NB4 (cell line): ENCODE data around the gene LRWD1.

Source experiments
- DNase-seq: peaks from one replicate; pipeline ENCODE4 v3.0.0; 2010; ENCODE audit warnings: low read depth
- H3K4me3 ChIP-seq: one replicate; pipeline ENCODE4 v1.5.1; 2011; ENCODE audit warnings: mild to moderate bottlenecking, low read depth, low read length, moderate library complexity
- MYC ChIP-seq: IDR thresholded peaks from 2 replicates; pipeline ENCODE4 v1.6.1; 2011; ENCODE audit warnings: low read depth, low read length
- POLR2A ChIP-seq: IDR thresholded peaks from 2 replicates; pipeline ENCODE4 v1.6.1; 2011; ENCODE audit warnings: mild to moderate bottlenecking; ENCODE audit not compliant: insufficient read length; ENCODE audit errors: extremely low read depth
- TF ChIP-seq, protein P1 (sequence below): IDR thresholded peaks from 2 replicates; pipeline ENCODE4 v1.6.1; 2011; ENCODE audit warnings: low read depth, low read length
- TF ChIP-seq, protein P2 (sequence below): IDR thresholded peaks from one replicate; pipeline ENCODE4 v1.5.1; 2012; ENCODE audit warnings: low read depth, low read length

Gene LRWD1

DNA sequence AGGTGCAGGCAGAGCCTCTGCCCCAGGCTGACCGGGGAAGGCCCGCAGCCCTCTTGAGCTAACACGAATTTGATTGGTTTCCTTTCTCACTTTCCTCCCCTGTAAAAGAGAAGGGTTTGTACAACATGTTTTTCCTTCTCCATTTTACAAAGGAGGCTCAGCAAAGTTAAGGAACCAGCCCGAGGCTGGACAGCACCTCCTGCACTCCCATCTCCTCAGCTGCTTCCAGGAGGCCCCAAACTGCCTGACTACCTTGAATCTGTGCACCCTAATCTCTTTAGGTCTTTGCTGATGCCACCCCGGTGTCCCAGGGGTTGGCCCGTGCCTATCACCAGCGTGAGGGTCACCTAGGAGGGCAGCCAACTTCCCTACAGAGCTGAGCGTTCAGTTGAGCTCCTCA is 4.3 kb upstream of the LRWD1 start:
- H3K4me3 ChIP-seq: no peak overlapping the region
- DNase-seq: no peak
- TF ChIP-seq, protein P1, sequence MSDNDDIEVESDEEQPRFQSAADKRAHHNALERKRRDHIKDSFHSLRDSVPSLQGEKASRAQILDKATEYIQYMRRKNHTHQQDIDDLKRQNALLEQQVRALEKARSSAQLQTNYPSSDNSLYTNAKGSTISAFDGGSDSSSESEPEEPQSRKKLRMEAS: no peak
- TF ChIP-seq, protein P2, sequence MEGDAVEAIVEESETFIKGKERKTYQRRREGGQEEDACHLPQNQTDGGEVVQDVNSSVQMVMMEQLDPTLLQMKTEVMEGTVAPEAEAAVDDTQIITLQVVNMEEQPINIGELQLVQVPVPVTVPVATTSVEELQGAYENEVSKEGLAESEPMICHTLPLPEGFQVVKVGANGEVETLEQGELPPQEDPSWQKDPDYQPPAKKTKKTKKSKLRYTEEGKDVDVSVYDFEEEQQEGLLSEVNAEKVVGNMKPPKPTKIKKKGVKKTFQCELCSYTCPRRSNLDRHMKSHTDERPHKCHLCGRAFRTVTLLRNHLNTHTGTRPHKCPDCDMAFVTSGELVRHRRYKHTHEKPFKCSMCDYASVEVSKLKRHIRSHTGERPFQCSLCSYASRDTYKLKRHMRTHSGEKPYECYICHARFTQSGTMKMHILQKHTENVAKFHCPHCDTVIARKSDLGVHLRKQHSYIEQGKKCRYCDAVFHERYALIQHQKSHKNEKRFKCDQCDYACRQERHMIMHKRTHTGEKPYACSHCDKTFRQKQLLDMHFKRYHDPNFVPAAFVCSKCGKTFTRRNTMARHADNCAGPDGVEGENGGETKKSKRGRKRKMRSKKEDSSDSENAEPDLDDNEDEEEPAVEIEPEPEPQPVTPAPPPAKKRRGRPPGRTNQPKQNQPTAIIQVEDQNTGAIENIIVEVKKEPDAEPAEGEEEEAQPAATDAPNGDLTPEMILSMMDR: no peak
- TF ChIP-seq POLR2A (no peak), MYC (no peak)

DNA sequence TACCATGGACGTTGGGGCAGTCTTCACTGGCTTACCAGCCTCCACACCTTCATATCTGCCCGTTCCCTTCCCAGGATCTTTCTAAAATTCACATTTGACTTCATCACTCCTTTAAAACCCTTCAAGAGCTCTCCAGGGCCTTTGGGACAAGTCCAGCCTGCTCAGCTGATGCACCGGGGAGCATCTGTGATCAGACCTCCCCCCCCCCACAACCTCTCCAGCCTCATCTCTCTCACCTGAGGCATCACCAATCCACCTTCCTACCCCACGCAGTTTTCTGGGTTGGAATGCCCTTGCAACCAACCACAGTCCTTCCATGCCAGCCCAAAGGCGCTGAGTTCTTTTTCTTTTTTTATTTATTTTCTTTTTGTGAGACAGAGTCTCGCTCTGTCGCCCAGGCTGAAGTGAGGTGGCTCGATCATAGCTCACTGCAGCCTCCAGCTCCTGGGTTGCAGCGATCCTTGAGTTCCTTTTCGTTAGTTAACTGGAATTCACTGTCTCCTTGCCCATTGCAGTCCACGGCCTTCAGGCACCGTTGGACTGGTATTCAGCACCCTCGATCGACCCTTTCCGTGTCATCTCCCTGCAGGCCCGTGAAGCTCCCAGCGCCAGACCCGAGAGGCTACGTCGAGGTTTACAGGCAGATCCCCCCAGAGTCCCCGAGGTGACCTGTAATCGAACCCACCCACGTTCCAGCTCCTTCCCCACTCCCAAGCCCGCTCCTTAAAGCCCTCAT is 775 bp upstream of the LRWD1 start:
- H3K4me3 ChIP-seq: peak overlapping the region; percentile 80
- TF ChIP-seq, protein P2: no peak
- TF ChIP-seq MYC: no peak
- TF ChIP-seq, protein P1: no peak
- no peak for TF ChIP-seq POLR2A
- peak; percentile 53 for DNase-seq

DNA sequence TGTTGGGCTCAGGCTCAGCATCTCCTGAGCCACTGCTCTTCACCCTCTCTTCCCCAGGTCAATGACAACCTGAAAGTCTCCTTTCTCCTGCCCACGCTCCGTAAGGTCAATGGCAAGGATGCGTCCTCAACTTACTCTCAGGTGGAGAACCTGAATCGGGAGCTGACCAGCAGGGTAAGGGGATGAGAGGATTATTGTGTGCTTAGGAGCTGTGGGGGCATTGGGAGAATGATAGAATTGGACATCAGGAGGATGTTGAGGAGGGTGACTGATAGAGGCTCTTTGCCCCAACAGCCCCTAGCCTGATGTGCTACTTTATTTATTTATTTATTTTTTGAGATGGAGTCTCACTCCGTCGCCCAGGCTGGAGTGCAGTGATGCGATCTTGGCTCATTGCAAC is 1.3 kb downstream of the LRWD1 start:
- TF ChIP-seq POLR2A (no peak), MYC (no peak)
- TF ChIP-seq, protein P1: no peak
- TF ChIP-seq, protein P2: no peak
- peak overlapping the region; percentile 86 for H3K4me3 ChIP-seq
- DNase-seq: no peak

DNA sequence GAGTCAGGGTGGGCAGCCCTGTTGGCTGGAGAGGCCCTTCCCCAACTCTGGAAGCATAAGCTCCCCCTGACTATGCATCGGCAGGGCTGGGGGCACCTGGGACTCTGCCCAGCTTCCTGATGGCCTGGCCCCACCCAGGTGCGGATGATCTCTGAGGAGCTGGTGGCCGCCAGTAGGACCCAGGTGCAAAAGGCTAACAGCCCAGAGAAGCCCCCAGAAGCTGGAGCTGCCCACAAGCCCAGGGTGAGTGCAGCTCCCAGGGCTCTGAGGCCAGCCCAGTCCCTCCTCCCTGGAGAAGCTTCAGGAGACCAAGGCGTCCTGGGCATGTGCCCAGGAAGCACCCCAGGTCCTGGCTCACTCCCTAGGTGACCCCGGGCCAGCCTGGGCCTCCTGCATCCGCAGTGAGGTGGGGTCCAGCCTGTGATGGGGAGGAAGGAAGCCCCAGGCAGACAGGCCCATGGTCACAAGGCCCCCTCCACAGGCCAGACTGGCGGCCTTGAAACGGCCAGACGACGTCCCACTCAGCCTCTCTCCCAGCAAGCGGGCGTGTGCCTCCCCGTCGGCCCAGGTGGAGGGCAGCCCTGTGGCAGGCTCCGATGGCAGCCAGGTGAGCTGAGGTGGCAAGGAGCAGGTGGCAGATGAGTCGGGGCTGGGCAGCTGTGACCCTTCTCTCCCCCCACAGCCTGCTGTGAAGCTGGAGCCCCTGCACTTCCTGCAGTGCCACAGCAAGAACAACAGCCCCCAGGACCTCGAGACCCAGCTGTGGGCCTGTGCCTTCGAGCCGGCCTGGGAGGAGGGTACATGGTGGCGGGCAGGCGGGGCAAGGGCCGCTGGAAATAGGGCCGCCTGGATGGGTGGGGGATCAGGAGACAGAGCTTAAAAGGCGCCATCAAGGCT is 3.0 kb downstream of the LRWD1 start:
- TF ChIP-seq, protein P2: no peak
- TF ChIP-seq, protein P1: no peak
- TF ChIP-seq MYC: no peak
- no peak for TF ChIP-seq POLR2A
- H3K4me3 ChIP-seq: no peak overlapping the region
- no peak for DNase-seq

DNA sequence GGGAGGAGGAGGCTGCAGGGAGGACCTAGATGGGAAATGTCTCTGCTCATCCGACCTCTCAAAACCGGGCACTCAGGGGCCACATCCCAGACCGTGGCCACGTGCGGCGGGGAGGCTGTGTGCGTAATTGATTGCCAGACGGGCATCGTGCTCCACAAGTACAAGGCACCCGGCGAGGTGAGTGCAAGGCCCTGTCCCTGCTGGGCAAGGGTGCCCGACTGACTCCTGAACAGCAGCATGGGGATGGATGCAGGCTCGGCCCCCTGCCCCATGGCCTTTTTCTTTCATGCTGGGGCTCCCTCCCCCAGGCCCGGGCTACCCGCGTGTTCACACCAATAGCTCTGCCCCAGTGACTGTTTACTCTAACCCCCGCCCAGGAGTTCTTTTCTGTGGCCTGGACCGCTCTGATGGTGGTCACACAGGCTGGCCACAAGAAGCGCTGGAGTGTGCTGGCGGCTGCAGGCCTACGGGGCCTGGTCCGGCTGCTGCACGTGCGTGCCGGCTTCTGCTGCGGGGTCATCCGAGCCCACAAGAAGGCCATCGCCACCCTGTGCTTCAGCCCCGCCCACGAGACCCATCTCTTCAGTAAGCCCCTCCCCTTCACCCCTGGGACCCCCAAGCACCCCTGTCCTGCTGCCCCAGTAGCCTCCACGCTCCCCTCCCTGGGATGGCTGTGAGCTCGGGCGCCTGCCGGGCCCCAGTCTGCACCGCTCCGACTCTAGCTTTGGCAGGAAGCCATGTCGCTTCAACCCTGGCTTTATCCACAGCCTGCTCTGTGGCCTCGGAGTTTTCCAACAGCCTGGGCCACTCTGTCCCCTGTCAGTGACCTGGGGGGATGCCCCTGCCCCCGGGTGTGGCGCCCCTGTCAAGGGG is 3.9 kb downstream of the LRWD1 start:
- TF ChIP-seq, protein P2: no peak
- TF ChIP-seq MYC: no peak
- TF ChIP-seq, protein P1: no peak
- TF ChIP-seq POLR2A: no peak
- DNase-seq: no peak
- no peak overlapping the region for H3K4me3 ChIP-seq
